PC-9 (cell line): ENCODE results near the gene SMG6. TPM values are rescaled to one million over a fixed set of nuclear protein-coding genes. Genes with fewer than 3 reads are reported as not detected.

ENCODE experiments used
- BruUV-seq: library from RNA; stranded (reverse); fragments of 400-500 nt; replicated peaks from 2 replicates; lab custom pipeline; 2021; lab: Mats Ljungman, UMichigan
- CTCF ChIA-PET: fragments of 300-600 bp; sonication (Branson Sonifier 250); formaldehyde crosslinking; loops from one replicate; lab custom pipeline; 2022; ENCODE audit warnings: antibody characterized with exemption; lab: Charles Lee
- POLR2A ChIA-PET: fragments of 300-600 bp; sonication (Branson Sonifier 250); formaldehyde crosslinking; loops from one replicate; lab custom pipeline; 2022; ENCODE audit warnings: antibody characterized with exemption; ENCODE audit not compliant: unreplicated experiment; lab: Charles Lee
- DNase-seq, 2 experiments: peaks; one replicate each; pipeline versions ENCODE4 v3.0.0 to v3.0.0-alpha.2; 2015 to 2022; ENCODE audit warnings: mixed read lengths in 1 of 2
- H2AFZ ChIP-seq: fragments of 200-600 bp; sonication (generic); 2 replicates; pipeline ENCODE4 v1.8.1; 2017; ENCODE audit warnings: antibody characterized with exemption
- H3F3A ChIP-seq: fragments of 200-600 bp; sonication (generic); 2 replicates; pipeline ENCODE4 v1.8.1; 2017; ENCODE audit warnings: antibody characterized with exemption, mild to moderate bottlenecking, low read depth; ENCODE audit not compliant: insufficient read depth
- H3K27ac ChIP-seq: fragments of 200-600 bp; sonication (generic); 2 replicates; pipeline ENCODE4 v1.6.1; 2016; ENCODE audit warnings: mixed run types
- H3K27me3 ChIP-seq: fragments of 200-600 bp; sonication (generic); 2 replicates; pipeline ENCODE4 v1.6.1; 2016; ENCODE audit warnings: low read depth, mixed run types; ENCODE audit not compliant: insufficient read depth
- H3K36me3 ChIP-seq: fragments of 200-600 bp; sonication (generic); 2 replicates; pipeline ENCODE4 v1.6.1; 2016; ENCODE audit warnings: low read depth, mixed run types
- H3K4me1 ChIP-seq: fragments of 200-600 bp; sonication (generic); replicated peaks from 2 replicates; pipeline ENCODE4 v1.6.1; 2016; ENCODE audit warnings: mixed run types; ENCODE audit not compliant: insufficient read depth
- H3K4me2 ChIP-seq: fragments of 200-600 bp; sonication (generic); 2 replicates; pipeline ENCODE4 v1.6.1; 2017; ENCODE audit warnings: mixed run types
- H3K4me3 ChIP-seq: fragments of 200-600 bp; sonication (generic); 2 replicates; pipeline ENCODE4 v1.6.1; 2016; ENCODE audit warnings: mixed run types
- H3K79me2 ChIP-seq: fragments of 200-600 bp; sonication (generic); 2 replicates; pipeline ENCODE4 v1.6.1; 2017; ENCODE audit warnings: low read depth, mixed run types
- H3K9me2 ChIP-seq: fragments of 200-600 bp; sonication (generic); 2 replicates; pipeline ENCODE4 v1.8.1; 2017; ENCODE audit warnings: mild to moderate bottlenecking; ENCODE audit not compliant: insufficient read depth
- H3K9me3 ChIP-seq: fragments of 200-600 bp; sonication (generic); 2 replicates; pipeline ENCODE4 v1.8.1; 2016; ENCODE audit warnings: low read depth; ENCODE audit not compliant: insufficient read depth
- H4K20me1 ChIP-seq: fragments of 200-600 bp; sonication (generic); 2 replicates; pipeline ENCODE4 v1.8.1; 2017; ENCODE audit not compliant: insufficient read depth
- CTCF ChIP-seq: fragments of 200-600 bp; sonication (generic); conservative IDR thresholded peaks from 2 replicates; pipeline ENCODE4 v1.6.1; 2017; ENCODE audit warnings: mixed run types, antibody characterized with exemption, mild to moderate bottlenecking, moderate library complexity
- EZH2 ChIP-seq: fragments of 200-600 bp; sonication (generic); IDR thresholded peaks from 2 replicates; pipeline ENCODE4 v1.8.0; 2017; ENCODE audit warnings: antibody characterized with exemption, low read depth
- intact Hi-C: fragments of 100-400 bp; cut with micrococcal nuclease; formaldehyde crosslinking; loops from one replicate; pipeline ENCODE4 v1.10.0; 2022; ENCODE audit not compliant: unreplicated experiment
- total RNA-seq: library from RNA; stranded (reverse); gene quantifications from 2 replicates; pipeline ENCODE4 v1.2.3, GENCODE V29; 2021

Gene SMG6
- total RNA-seq, 1 experiment from 2014 or later: 43.1 TPM

GRCh38 chr17:2331303-2331702 lies 27.7 kb upstream of the SMG6 start:
- TF ChIP-seq EZH2 (no peak), CTCF (no peak)
- ChIA-PET POLR2A (interaction anchor here (0.6 kb wide), 1 partner anchor 196 kb away, joined by 15 read pairs; no protein-coding TSS in a partner anchor), CTCF (no interaction called here)
- Histone ChIP-seq H3K9me3 (no peaks in the 10 kb centered on the region), H3K79me2 (peaks cover 53% of the 10 kb centered on the region), H4K20me1 (peaks cover 37% of the 10 kb centered on the region), H3K27ac (no peak overlapping the region), H3F3A (peaks cover 45% of the 10 kb centered on the region; the same call in 1 of the 2 replicates), H2AFZ (no peak overlapping the region), H3K27me3 (no peaks in the 10 kb centered on the region), H3K36me3 (peaks cover 70% of the 10 kb centered on the region), H3K9me2 (no peaks in the 10 kb centered on the region), H3K4me2 (no peak overlapping the region), H3K4me1 (peaks cover 16% of the 10 kb centered on the region; the same call in 1 of the 2 replicates), H3K4me3 (no peak overlapping the region)
- DNase-seq: no peak
- intact Hi-C loops: no loop called here
- no TSS peak for BruUV-seq

GRCh38 chr17:2323629-2324314 lies 20.2 kb upstream of the SMG6 start:
- no peak for DNase-seq
- H3K9me3 ChIP-seq: no peaks in the 10 kb centered on the region
- no peak overlapping the region for H2AFZ ChIP-seq
- H3K36me3 ChIP-seq: peaks cover 45% of the 10 kb centered on the region
- no peak for TF ChIP-seq EZH2
- no peak for TF ChIP-seq CTCF
- CTCF ChIA-PET: no interaction called here
- no peak overlapping the region for H3K27ac ChIP-seq
- no peaks in the 10 kb centered on the region for H3K79me2 ChIP-seq
- peaks cover 20% of the 10 kb centered on the region; the same call in 1 of the 2 replicates for H4K20me1 ChIP-seq
- no TSS peak for BruUV-seq
- H3K4me1 ChIP-seq: no peaks in the 10 kb centered on the region
- H3F3A ChIP-seq: peaks cover 74% of the 10 kb centered on the region
- H3K4me3 ChIP-seq: no peak overlapping the region
- no peaks in the 10 kb centered on the region for H3K9me2 ChIP-seq
- no peak overlapping the region for H3K4me2 ChIP-seq
- intact Hi-C loops: no loop called here
- no peaks in the 10 kb centered on the region for H3K27me3 ChIP-seq
- POLR2A ChIA-PET: no interaction called here

GRCh38 chr17:2321399-2321798 lies 17.8 kb upstream of the SMG6 start:
- Histone ChIP-seq H3K9me3 (no peaks in the 10 kb centered on the region), H3K27me3 (no peaks in the 10 kb centered on the region), H2AFZ (no peak overlapping the region), H3K36me3 (peaks cover 38% of the 10 kb centered on the region), H3K4me3 (no peak overlapping the region), H3K79me2 (no peaks in the 10 kb centered on the region), H3K4me1 (no peaks in the 10 kb centered on the region), H4K20me1 (0 out of 2 replicates have a peak, but pooled peaks cover 4% of the 10 kb centered on the region), H3K9me2 (no peaks in the 10 kb centered on the region), H3K27ac (no peak overlapping the region), H3F3A (peaks cover 81% of the 10 kb centered on the region), H3K4me2 (no peak overlapping the region)
- ChIA-PET POLR2A (interaction anchor here (0.6 to 0.7 kb wide), 2 partner anchors 8 to 20 kb away, joined by 3 read pairs; no protein-coding TSS in a partner anchor), CTCF (interaction anchor here (0.6 kb wide), 1 partner anchor 1451 kb away, joined by 16 read pairs; no protein-coding TSS in a partner anchor)
- TF ChIP-seq EZH2 (no peak), CTCF (no peak)
- intact Hi-C loops: no loop called here
- DNase-seq: no peak
- no TSS peak for BruUV-seq
